ENCODE data around the gene CRELD2.

CRELD2 gene

DNA sequence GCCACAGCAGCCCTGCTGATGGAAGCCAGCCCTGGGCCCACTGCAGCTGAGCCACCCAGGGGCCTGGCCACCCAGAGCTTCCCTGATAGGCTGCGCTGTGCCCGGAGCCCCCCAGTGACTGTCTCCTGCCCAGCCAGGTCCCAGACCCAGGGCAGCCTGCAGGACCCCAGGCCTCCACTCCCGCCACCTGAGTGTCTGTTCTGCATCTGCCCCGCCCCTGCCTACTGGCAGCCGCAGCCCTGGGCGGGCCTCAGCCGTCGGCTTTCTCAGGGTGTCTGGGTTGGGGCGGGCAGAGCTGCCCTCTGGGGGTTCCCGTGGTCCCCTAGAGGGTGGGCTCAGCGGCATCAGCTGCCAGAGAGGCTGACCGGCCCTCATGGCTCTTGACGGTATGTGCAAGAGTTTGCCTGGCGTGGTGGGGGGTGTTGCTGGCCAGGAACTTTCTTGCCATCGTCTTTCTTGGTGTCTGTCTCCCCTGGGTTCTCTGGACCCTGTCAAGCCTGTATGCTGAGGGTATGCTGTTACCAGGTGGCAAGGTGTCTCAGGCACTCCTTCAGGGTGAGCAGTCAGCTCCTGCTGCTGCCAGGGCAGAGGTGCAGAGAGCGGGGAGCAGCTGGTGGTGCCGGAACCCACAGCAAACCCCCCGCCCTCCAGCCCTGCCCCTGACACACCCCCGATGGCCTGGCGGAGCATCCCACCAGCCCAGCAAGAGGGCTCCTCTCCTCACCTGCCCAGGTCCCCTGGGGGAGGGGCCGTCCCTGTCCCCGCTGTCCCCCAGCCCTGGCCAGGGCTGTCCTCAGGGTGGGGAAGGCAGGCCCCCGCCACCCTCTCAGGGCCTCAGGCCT lies 29.9 kb downstream of the CRELD2 start:
- DNase-seq: no peak

DNA sequence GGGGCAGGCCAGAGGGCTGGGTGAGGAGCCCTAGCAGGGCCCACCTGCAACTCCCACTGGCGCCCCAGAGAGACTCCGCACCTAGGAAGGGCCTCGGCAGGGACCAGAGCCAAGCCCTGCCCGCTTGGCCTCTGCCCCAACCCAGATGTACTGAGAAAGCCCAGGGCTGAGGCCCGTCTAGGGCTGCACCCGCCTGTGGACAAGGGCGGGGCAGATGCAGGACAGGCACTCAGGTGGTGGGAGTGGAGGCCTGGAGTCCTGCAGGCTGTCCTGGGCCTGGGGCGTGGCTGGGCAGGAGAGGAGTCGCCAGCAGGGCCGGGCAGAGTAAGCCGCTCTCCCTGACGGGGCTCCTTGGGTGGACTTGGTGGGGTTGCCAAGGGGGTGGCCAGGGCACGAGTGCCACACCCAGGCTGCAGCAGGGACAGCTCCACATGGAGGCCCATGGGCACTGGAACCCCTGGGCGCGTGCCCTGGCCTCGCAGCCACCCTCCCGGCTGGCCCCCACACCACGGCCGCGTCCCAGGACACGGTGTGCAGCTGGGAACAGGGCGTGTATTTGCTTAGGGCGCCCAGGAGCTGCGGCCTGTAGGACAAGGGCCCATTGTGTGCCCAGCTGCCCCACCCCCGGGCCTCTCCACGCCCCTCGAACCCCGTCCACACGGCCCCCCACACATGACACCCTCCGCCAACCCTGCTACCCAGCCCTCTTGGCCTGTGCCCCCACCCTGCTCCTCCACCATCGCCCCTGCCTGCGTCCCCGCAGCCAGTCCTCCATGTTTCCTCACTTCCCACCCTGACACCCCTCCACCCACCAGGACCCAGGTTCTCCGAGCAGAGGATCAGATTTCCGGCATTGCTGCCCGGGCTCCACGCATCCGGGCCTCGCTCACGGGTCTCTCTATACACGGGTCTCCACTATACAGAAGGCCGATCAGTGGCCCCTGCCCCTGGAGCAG lies 30.8 kb downstream of the CRELD2 start:
- DNase-seq: no peak

DNA sequence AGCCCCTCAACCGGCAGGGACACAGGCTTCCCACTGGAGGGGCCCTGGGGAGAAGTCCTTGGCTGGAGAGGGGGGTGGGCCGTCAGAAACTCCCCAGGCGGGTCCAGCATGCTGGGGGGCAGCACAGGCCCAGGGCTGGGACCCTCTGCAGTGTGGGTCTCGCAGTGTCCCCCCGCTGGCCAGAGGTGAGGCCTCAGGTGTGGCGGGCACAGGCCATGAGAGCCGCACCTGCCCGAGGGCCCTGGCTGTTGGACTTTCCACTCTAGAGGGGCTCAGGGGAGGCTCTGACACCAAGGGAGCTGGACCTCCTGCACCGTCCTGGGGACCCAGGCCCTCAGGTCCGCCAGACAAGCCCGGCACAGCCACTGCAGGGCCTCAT lies 31.5 kb downstream of the CRELD2 start:
- no peak for DNase-seq

DNA sequence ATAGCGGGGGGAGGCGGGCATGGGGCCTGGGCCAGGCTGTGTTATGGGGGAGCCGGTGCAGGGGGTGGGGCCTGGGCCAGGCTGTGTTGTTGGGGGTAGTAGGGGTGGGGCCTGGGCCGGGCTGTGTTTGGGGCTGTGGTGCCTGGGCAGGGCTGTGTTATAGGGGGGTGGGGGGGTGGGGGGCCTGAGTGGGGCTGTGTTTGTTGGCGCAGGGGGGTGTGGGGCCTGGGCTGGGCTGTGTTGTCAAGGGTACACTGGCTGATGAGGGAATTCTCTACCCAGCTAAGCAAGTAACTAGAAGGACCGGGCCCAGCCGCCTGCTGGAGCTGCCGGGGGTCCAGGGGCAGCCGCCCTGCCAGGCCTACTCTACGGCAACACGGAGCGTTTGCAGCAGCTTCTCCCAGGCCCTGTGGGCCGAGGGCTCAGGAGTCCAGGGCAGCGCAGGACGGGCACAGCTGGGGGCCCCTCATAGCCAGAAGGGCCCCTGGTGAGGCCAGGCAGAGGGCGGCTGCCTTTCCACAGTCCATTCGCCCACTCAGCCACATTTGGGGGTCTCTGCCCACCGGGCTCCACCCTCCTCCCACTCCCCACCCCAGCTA lies 32.1 kb downstream of the CRELD2 start:
- no peak for DNase-seq

DNA sequence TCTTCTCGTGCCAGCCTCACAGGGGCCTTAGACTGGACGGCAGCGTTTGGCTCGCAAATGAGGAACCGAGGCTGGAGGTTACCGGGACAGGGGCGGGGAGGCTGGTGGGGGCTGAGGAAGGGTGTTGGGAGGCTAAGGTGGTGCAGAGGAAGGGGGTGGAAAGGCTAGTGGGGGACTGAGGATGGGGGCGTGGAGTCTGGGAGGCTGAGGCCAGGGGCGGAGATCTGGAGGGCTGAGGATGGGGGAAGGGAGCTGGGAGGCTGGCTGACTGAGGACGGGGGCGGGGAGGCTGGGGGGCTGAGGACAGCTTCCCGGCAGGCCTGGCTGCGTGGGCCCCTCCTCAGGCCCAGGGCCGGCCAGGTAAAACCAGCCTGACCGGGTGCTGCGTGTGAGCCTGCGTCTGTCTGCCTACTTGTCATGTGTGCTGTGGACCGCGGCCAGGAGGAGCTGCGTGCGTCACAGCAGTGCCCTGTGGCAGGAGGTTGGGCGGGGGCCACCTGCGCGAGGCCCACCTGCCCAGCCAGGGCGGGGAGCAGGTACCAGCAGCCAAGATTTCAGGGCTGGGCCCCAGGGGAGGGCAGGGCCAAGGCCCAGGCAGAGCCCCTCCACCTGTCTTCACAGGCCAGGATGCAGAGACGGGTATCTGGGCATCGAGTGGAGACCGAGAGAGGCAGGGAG lies 32.7 kb downstream of the CRELD2 start:
- DNase-seq: peak; percentile 44

DNA sequence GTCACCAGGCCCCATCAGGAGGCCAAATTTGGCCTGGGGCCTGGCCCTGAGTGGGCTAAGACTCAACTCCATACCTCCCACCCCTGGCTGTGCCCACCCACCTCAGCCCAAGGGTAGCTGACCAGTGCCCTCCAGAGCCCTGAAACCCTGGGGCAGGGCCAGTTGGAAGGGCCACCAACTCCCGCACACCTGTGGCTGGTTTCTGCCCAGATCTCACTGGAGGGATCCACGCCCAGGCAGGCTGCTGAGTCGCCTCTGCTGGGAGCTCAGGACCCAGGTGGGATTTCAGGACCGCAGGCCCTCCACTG lies 33.2 kb downstream of the CRELD2 start:
- DNase-seq: no peak

DNA sequence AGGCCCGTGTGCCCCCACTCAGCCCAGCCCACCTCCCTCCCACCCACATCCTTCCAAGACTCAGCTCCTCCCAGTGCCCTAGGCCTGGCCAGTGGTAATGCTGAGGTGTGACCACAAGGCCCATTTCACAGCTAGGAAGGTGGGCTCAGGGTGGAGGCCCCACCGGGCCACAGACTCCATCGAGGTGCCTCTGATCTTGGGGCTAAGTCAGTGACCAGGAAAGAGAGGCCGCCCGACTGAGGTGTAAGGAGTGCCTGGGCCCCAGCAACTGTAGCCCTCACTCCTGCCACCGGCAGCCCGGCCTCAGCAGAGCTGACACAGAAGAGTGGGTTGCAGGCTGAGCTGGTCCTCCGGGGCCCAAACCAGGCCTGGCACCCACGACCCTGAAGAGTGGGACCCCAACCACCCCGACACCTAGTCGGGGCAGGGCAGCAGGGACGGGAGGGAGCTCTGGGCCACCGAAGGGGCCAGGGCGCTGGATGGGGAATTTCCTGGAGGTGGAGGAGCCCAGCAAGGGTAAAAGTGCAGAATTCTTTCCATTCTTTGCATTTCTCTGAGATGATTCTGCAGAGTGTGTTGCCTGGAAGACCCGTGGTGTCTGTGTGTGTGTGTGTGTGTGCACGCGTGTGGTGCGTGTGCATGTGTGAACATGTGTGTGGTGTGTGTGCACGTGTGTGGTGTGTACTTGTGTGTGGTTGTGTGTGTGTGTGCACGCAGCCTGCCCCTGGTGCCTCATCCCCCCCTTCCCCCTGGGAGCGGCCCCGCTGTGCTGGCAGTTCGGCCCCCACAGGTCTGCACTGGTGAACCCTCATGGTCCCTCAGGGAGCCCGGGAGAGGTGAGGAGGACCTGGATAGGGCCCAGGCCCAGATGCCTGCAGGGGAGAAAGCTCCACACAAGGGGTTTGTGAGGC lies 33.8 kb downstream of the CRELD2 start:
- no peak for DNase-seq

DNA sequence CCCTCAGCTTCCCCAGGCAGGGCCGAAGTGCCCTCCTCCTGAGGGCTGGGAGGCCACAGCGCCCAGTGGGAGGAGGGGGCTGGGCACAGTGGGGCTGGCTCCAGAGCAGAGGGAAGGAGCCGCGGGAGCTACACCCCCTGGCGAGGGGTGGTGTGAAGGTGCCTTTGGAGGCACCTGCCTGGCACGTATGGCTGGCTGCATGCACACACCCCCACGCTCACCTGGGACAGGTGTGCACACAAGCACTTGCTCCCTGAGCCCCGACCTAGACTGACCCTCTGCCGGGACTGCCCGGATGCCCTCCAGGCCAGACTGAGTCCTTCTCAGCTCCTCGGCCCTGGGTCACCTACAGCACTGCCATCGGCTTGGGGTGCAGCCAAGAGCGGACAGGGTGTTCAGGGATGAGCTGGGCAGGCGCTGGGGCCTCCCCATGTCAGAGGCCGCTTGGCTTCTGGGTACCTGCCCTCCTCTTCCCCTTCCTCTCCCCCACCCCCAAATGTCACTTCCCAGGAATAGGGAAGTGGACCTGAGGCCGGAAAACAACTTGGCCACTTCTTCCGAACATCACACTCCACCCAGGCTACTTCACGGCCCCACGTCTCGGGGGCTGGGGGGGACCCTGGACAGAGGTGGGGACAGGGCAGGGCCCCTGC lies 34.7 kb downstream of the CRELD2 start:
- no peak for DNase-seq

DNA sequence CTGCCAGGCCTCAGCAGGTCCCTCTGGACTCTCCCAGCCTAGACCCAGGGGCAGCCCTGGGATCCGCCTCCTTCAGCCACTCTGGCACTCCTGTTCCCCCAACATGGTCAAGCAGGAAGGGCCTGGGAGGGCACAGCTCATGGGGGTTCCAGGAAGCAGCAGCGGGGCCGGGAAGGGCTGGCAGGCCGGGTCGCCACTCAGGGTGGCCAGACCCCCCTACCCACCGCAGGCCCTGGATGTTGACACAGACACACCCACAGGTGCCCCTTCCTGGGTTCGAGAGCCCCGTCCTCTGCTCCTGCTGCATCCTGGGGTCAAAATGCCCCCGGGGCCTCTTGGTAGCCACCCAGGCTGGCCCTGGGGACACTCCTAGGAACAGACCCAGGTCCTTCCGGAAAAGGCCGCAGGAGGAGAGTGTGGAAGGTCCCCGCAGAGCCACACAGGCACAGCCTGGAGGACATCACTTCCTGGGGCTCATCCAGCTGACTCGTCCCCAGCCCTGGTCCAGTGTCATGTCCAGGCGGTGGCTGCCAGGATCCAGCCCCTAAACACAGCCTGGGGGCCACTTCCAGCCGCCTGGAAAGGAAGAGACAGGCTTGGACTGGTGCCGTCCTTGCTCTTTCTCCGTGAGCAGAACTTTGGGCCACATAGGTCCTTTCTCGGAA lies 35.4 kb downstream of the CRELD2 start:
- no peak for DNase-seq

DNA sequence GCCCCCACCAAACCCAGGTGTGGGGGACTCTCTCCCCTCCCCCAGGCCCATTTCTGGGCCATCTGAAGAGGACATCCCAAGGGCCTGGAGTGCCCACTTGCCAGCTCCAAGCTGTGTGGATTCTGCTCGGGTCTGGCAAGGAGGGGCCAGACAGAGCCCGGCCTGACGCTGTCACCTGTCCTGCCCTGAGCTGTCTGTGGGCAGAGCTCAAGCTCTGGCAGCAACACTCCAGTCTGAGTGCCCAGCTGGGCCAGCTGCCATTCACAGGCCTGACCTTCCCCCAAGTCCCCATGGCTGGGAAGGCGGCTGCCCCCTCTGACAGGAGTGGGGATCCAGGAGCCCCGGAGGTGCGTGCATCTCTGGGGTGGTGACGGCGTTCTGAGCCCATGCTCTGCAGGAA lies 35.9 kb downstream of the CRELD2 start:
- peak; percentile 12 for DNase-seq

DNA sequence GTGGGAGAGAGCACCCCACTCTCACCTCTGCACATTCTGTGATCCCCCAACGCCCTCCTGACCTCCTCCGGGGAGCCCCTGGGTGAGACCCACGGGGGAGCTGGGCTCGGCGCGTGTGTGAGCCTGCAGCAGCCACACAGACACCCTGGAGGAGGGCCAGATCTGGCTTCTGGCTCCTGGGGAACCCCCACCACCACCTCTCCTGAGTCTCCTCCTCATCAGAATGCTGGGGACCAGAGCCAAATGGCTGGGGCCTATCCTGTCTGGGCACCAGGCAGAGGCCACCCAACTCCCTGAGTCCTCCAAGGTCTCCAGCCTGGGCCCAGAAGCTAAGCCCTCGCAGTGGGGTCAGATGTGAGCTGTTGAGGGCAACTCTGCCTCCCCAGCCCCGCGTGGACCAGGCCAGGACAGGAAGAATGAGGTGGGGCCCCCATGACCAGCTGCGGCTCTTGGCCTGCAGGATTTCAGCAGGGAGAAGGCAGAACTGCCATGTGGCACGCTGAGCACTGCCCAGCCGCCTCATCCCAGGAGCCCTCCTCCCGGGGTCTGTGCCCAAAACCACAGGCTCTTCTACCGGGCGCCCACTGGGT lies 36.7 kb downstream of the CRELD2 start:
- DNase-seq: no peak

DNA sequence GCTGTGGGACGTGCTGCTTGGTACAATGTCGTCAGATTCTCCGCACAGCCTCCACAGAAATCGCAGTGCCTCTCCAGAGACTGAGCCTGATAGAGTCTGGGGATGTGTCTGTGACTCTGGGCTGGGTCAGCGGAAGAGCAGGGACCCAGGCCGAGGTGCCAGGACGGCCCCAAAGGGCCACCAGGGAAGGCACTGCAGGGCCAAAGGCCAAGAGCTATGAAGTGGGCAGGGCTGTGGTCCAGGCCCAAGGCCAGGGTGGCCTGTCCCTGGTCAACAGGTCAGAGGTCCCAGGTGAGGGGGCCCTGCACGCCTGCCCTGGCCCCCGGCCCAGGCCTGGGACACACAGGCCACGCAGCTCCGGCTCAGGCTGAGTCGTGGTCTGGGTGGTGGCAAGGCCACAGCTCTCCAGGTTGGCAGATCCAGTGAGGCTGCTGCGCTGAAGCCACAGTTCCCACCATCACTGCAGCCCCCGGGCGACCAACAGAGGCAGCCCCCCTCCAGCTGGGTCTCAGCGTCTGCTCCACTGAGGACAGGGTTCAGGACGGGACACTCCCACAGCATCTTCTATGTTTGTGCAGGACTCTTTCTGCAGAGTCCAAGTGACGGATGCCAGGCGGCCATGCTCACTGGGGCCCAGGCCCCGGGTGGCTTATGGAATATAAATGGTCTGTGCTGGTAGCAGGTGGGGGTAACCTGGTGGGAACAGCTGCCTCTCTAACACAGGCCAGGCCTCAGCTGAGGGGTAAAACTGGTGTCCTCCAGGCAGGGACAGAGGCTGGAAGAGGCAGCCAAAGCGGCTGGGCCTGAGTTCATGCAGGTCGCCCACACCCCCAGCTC lies 37.4 kb downstream of the CRELD2 start:
- DNase-seq: no peak

DNA sequence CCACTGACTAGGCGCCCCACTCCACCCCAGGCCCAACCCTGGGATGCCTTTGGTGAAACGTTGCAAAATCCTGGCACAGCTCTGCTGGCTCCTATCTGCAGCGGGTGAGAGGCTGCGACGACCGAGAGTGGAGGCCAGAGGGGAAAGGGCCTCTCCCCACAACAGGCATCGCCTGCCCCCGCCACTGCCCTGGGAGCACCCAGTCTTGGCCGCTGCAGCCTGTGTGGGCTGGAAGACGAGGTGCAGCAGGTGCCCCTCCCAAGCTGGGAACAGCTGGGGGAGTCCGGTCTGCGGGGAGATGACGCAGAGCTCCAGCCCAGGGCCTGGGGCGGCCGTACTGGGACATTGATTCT lies 38.0 kb downstream of the CRELD2 start:
- no peak for DNase-seq

DNA sequence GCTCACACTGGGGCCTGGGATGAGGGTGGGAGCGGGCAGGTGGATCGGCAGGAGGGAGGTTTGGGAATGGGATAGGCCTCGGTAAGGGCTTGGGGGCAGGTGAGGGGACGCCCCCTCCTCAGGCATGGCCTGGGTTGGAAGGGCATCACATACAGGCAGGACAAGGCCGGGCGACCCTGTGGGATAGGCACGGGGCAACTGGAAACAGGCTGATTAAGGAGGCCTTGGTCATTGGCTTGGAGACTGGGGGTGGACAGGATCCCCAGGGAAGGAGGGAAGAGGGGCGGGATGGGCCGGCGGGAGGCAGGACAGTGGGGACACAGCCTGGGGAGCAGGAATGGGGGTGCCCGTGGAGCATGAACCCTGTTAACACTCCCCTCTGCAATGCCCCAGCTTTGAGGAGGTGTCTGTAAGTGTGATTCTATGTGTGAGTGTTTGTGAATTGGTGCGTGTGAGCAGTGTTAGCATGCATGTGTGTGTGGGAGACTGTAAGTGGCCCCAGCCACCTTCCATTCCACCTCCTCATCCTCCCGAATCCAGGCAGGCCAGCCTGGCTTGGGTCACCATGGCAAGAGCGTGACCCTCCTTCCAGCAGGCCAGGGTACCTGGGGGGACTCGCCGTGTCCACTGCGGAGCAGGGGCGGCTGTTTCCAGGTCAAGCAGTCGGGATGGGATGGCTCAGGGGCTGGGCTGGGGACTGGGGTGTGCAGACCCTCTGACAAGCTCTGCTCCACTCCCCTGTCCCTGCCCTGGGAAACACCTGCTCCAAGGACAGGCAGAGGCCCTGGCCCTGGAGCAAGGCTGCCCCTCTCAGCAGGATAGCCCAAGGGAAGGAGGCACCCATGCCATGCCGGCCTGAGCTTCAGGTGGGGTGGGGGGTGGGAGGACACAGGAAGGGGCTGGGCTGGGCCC lies 38.7 kb downstream of the CRELD2 start:
- no peak for DNase-seq

DNA sequence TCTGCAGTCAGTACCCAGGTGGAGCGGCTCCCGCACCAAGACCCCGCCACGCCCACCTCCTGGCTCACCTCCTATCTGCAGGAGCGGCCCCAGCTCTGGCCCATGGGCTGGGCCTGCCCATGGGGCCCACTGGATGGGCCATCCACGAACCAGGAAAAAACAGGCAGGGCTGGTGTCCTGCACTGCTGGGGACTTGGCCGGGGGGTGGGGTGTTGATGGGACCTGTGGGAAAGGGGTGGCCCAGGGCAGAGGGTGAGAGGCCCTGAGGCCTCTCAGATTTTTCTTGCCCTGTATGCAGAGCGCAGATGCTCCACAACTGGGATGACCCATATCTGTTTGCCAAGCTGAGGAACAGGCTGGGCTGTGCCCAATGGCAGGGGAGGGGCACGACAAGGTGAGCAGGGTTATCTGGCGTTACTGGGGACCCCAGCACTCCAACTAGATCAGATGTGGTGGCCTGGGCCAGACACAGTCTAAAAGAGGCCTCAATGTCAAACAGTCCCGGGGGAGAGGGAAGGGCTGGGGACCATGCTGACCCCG lies 39.5 kb downstream of the CRELD2 start:
- no peak for DNase-seq

DNA sequence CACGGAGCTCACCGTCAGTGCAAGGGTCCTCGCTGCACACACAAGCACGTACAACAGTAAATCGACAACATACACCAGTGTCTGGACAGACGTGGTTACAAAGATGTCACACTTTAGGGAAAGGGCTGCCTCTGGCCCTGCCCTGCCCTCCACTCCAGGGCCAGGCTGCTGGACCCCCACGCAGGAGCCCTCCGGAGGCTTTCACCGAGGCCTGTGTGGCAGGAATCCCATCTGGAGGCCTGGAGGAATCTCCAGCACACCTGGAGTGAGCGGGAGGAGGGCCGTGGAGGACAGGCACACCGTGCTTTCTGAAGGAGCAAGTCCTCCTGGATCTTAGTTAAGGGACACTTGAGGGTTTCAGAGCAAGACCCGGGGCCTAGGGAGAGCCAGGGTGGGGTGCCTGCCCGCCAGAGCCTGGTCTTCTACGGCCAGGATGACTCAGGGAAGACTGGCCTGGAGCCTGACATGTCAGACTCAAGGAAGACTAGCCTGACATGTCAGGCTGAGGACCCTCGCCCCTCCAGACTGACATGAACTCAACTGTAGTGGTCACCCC lies 40.0 kb downstream of the CRELD2 start:
- DNase-seq: no peak

DNA sequence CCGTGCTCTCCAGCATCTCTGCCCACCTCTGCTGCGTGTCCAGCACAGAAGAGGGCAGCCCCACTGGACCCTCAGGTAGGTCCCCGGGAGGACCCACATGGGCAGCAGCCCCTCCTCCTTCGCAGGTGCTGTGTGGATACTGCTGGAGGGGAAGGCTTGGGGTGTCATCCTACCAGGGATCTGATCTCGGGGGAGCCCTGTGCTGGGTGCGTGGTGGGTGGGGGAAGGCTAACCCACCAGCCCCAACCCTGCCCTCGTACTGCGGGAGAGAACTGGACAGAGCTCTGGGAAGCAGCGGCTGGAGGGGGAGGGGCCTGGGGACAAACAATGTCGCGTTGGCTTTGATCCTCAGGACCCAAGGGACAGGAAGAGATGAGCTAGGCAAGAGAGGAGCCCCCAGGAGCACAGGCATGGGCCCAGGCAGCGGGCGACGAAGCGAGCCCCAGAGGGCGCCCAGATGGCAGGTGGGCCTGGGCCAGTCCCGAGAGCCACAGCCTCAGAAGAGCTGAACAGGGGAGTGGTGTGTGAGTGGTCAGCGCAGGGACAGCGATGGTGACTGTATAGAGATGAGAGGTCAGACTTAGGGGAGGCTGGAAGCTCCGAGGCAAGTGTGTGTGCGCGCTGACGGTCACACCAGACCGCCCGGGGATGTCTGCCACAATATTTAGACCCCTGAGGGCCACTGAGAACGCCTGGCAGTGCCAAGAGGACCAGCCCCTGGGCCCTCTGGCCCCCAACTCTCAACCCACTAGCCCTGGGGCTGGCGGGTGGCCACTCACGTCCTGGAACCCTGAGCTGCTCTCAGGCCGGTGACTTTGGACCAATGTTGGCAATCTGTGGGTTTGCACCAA lies 40.7 kb downstream of the CRELD2 start:
- no peak for DNase-seq
